Measurements from ENCODE around the gene ARAP3. TPM values are rescaled to one million over a fixed set of nuclear protein-coding genes. Genes with fewer than 3 reads are reported as not detected.
A peak's percentile ranks its signal among the peaks of the same experiment; 100 is the strongest.

The ARAP3 gene
- total and polyA plus RNA-seq, 9 of the 15 experiments (the other 6 are each of a cell fraction or from before 2014, with no cell fraction given), result 0.83 to 25.7 (median 6.4) TPM

- TF ChIP-seq FIP1L1 (IDR thresholded peaks at IDR 0.05; ENCODE audit: low read depth, low read length, poor library complexity, severe bottlenecking), result no peak
- TF ChIP-seq ZNF146 (CRISPR knock-in tag; IDR thresholded peaks at IDR 0.05; ENCODE audit: unreplicated experiment), result no peak
- TF ChIP-seq PHB (CRISPR knock-in tag; IDR thresholded peaks at IDR 0.05), result no peak
- TF ChIP-seq CHD1 (IDR thresholded peaks at IDR 0.05; ENCODE audit: low read length), result no peak
- no peak for TF ChIP-seq CHD7 (IDR thresholded peaks at IDR 0.05; ENCODE audit: low read depth, low read length)
- TF ChIP-seq NCOA6 (IDR thresholded peaks at IDR 0.05), result no peak
- no peak for TF ChIP-seq ZNF785 (CRISPR knock-in tag; IDR thresholded peaks at IDR 0.05)
- TF ChIP-seq CBX3 (IDR thresholded peaks at IDR 0.05; ENCODE audit: borderline replicate concordance in 1 of 2, low read length in 2 of 2), result no peak
- TF ChIP-seq SNAPC5 (CRISPR knock-in tag; IDR thresholded peaks at IDR 0.05), result no peak
- TF ChIP-seq MAZ (CRISPR knock-in tag; conservative IDR thresholded peaks at IDR 0.05 in 1 of 2, IDR thresholded peaks at IDR 0.05 in 1 of 2), result no peak
- peak; percentile 90 for TF ChIP-seq C11orf30 (IDR thresholded peaks at IDR 0.05; ENCODE audit: low read depth)
- TF ChIP-seq, protein P1, sequence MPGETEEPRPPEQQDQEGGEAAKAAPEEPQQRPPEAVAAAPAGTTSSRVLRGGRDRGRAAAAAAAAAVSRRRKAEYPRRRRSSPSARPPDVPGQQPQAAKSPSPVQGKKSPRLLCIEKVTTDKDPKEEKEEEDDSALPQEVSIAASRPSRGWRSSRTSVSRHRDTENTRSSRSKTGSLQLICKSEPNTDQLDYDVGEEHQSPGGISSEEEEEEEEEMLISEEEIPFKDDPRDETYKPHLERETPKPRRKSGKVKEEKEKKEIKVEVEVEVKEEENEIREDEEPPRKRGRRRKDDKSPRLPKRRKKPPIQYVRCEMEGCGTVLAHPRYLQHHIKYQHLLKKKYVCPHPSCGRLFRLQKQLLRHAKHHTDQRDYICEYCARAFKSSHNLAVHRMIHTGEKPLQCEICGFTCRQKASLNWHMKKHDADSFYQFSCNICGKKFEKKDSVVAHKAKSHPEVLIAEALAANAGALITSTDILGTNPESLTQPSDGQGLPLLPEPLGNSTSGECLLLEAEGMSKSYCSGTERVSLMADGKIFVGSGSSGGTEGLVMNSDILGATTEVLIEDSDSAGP (CRISPR knock-in tag; IDR thresholded peaks at IDR 0.05), result no peak
- no peak for TF ChIP-seq ZNF140 (CRISPR knock-in tag; IDR thresholded peaks at IDR 0.05)
- TF ChIP-seq YY1 (IDR thresholded peaks at IDR 0.05; ENCODE audit: borderline replicate concordance in 1 of 3, control insufficient read depth in 1 of 3, extremely low read depth in 1 of 3, insufficient read depth in 3 of 3, insufficient read length in 1 of 3, insufficient replicate concordance in 2 of 3, low read depth in 1 of 3, low read length in 2 of 3), result no peak
Observed at GRCh38 chr5:141641634-141642267, 40.3 kb downstream of the ARAP3 start (continued).

Measured in K562 (cell line).